IPS-15b (cell line): ENCODE measurements around the gene FSTL4.

Experiments
- H3K27me3 ChIP-seq: one replicate; pipeline ENCODE4 v1.6.1; 2013; ENCODE audit warnings: low read length; ENCODE audit not compliant: control insufficient read depth, insufficient read depth
- H3K36me3 ChIP-seq: one replicate; pipeline ENCODE4 v1.6.1; 2013; ENCODE audit warnings: low read length; ENCODE audit not compliant: control insufficient read depth, insufficient read depth
- H3K4me1 ChIP-seq: one replicate; pipeline ENCODE4 v1.6.1; 2013; ENCODE audit warnings: mild to moderate bottlenecking, low read length; ENCODE audit not compliant: control insufficient read depth, insufficient read depth
- H3K4me3 ChIP-seq: one replicate; pipeline ENCODE4 v1.5.1; 2013; ENCODE audit warnings: low read depth, low read length
- H3K9ac ChIP-seq: one replicate; pipeline ENCODE4 v1.6.1; 2013; ENCODE audit warnings: low read depth, mild to moderate bottlenecking, low read length
- H3K9me3 ChIP-seq: one replicate; pipeline ENCODE4 v1.6.1; 2013; ENCODE audit warnings: mild to moderate bottlenecking, low read length; ENCODE audit not compliant: control insufficient read depth, insufficient read depth

FSTL4 gene

DNA sequence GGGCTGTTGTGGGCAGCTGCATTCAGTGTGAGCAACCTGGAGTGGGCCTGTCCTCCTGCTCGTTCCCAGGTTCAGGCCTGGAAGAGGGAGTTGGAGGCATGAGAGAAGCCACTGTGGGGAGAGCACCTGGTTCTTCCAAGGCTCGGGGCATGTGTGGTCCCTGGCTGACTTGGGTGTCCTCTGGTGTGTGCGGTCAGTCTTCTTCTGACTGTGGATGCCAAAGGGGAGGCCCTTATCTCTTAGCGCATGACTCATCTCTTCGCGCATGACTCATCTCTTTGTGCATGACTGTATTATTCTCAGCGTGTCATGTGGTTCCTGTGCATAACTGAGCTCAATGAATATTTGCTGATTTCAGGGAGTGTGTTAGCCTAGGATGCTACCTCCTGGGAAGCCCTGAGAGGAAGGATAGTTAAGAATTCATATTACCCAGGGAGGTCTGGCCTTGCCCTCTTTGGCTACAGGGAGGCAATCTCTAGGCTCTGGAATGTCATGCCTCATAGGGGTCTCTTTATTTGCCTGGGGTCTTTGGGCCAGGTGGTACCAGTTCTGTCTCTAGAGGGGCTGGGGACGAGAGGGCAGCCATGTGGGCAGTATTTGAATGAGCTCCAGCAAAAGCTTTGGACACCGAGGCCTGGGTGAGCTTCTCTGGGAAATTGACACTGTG, 371.8 kb downstream of the FSTL4 start:
- Histone ChIP-seq H3K4me3 (no peak overlapping the region), H3K4me1 (no peaks in the 10 kb centered on the region), H3K9me3 (no peaks in the 10 kb centered on the region), H3K36me3 (no peaks in the 10 kb centered on the region), H3K9ac (no peak overlapping the region), H3K27me3 (no peaks in the 10 kb centered on the region)

DNA sequence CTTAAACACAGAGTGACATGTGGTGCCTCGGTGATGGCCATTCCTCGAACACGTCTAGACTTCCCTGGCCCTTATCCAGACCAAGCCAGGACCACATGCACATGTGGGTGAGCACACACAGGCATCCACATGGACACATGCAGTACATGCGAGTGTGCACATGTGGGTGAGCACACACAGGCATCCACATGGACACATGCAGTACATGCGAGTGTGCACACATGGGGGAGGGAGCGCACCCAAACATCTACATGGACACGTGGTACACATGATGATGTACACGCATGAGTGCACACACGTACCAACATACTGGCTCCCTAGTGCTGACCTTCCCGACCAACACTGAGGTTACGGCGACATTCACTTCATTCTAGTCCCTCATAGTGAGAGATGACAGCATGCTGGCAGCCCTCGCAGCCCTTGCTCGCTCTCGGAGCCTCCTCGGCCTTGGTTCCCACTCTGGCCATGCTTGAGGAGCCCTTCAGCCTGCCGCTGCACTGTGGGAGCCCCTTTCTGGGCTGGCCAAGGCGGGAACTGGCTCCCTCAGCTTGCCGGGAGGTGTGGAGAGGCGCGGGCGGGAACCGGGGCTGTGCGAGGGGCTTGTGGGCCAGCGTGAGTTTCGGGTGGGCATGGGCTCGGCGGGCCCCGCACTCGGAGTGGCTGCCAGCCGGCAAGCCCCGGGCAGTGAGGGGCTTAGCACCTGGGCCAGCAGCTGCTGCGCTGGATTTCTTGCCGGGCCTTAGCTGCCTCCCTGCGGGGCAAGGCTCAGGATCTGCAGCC, 373.7 kb downstream of the FSTL4 start:
- Histone ChIP-seq H3K9ac (no peak overlapping the region), H3K27me3 (no peaks in the 10 kb centered on the region), H3K9me3 (no peaks in the 10 kb centered on the region), H3K4me3 (no peak overlapping the region), H3K36me3 (no peaks in the 10 kb centered on the region), H3K4me1 (no peaks in the 10 kb centered on the region)

DNA sequence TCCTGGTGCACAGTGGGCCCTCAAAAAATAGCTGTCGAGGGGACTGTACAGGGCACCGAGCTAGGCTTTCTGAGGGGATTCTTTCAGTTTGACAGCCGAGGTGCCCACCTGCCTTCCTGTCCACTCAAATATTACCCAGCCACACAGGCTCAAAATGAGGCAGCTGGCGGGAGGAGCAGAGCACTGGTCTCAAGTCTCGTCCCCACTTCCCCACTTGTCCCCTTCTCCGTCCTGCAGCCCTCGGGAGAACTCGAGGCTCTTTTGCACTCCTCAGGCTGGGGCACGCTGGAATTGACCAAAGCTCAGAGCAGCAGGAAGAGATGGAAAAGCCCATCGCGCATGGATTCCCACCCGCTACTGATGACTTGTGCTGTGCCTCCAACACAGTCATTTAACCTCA, 375.4 kb downstream of the FSTL4 start:
- no peak overlapping the region for H3K4me3 ChIP-seq
- H3K27me3 ChIP-seq = no peaks in the 10 kb centered on the region
- H3K36me3 ChIP-seq = no peaks in the 10 kb centered on the region
- H3K9ac ChIP-seq = no peak overlapping the region
- H3K4me1 ChIP-seq = no peaks in the 10 kb centered on the region
- no peaks in the 10 kb centered on the region for H3K9me3 ChIP-seq

- H3K9me3 ChIP-seq = no peaks in the 10 kb centered on the region
- H3K4me1 ChIP-seq = no peaks in the 10 kb centered on the region
- no peaks in the 10 kb centered on the region for H3K27me3 ChIP-seq
- no peak overlapping the region for H3K9ac ChIP-seq
- H3K4me3 ChIP-seq = no peak overlapping the region
- no peaks in the 10 kb centered on the region for H3K36me3 ChIP-seq
Observed at GRCh38 chr5:133236541-133236951, 375.8 kb downstream of the FSTL4 start.

DNA sequence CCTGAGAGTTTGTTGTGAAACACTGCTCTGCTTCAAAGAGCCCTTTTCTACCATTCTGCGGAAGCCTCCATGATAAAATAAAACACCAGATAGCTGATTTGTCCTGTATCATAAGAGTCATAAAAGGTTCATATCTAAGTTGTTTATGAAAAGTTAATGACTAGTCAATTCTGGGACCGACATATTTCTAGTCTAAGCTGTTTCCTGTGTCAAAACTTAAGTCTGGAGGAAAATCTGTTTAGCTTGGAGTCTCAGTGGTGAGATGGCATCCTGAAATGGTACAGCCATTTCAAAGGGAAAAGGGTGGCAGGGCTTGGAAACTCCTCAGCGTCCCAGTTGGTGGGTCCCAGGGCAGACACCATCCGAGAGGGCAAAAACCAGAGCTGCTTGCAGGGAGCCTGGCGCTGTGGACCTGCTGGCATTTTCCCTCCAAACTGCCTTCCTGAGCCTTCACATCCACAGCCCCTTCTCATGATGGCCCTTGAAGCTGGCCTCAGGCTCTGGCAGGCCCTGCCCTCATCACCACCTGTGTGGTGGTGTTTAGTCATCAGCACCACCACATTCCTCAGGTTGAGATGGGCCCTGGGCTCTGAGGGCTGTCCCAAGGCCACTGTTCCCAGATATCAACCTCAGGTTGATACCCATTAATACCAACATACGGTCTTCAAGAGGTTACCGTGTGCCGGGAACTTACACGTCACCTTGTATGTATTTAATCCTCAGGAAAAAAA, 376.5 kb downstream of the FSTL4 start:
- H3K4me1 ChIP-seq = no peaks in the 10 kb centered on the region
- H3K4me3 ChIP-seq = no peak overlapping the region
- H3K9me3 ChIP-seq = no peaks in the 10 kb centered on the region
- no peaks in the 10 kb centered on the region for H3K27me3 ChIP-seq
- no peak overlapping the region for H3K9ac ChIP-seq
- no peaks in the 10 kb centered on the region for H3K36me3 ChIP-seq

- Histone ChIP-seq H3K9me3 (no peaks in the 10 kb centered on the region), H3K27me3 (no peaks in the 10 kb centered on the region), H3K36me3 (no peaks in the 10 kb centered on the region), H3K4me3 (no peak overlapping the region), H3K9ac (no peak overlapping the region), H3K4me1 (no peaks in the 10 kb centered on the region)
Observed at GRCh38 chr5:133234911-133235310, 377.4 kb downstream of the FSTL4 start.

GRCh38 chr5:133234273-133234672, 378.1 kb downstream of the FSTL4 start:
- Histone ChIP-seq H3K27me3 (no peaks in the 10 kb centered on the region), H3K4me1 (no peaks in the 10 kb centered on the region), H3K9me3 (no peaks in the 10 kb centered on the region), H3K9ac (no peak overlapping the region), H3K4me3 (no peak overlapping the region), H3K36me3 (no peaks in the 10 kb centered on the region)

DNA sequence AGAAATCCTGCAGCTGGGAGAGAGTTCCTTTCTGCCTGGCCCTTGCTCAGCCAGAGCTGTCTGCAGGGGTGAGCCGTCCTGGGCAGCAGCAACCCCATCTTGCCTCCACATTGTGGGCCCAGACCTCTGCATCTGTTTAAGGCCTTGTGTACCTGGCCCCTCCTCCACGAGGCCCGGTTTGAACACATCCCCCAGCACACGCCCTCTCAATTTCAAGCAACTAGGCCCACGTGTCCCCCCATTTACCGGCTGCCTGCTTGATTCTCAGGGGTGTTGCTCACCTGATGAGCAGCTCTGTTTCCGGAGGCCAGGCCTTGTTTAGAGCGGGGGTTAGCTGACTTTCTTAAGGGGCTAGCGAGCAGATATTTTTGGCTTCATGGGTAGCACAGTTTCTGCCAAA, 378.7 kb downstream of the FSTL4 start:
- Histone ChIP-seq H3K9ac (no peak overlapping the region), H3K4me3 (no peak overlapping the region), H3K4me1 (no peaks in the 10 kb centered on the region), H3K9me3 (no peaks in the 10 kb centered on the region), H3K27me3 (no peaks in the 10 kb centered on the region), H3K36me3 (no peaks in the 10 kb centered on the region)

GRCh38 chr5:133232911-133233310, 379.4 kb downstream of the FSTL4 start:
- H3K4me1 ChIP-seq = no peaks in the 10 kb centered on the region
- no peaks in the 10 kb centered on the region for H3K9me3 ChIP-seq
- no peaks in the 10 kb centered on the region for H3K27me3 ChIP-seq
- no peaks in the 10 kb centered on the region for H3K36me3 ChIP-seq
- H3K4me3 ChIP-seq = no peak overlapping the region
- H3K9ac ChIP-seq = no peak overlapping the region

DNA sequence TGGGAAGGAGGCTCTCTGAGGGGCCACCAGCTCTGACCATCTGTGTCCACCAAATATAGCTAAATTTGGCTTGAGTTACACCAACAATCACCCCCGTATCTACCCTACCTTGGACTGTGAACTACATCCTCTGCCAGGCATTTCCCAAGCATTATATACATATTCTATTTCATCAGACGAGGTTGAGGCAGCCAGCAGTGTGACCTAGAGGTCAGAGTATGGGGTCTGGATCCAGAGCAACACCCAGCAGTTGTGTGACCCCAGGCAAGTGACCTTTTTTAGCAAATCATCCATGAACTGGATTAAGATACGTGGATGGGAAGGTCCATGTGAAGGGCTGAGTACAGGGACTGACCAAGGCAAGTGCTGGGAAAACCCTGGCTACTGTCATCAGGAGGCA, 379.9 kb downstream of the FSTL4 start:
- no peaks in the 10 kb centered on the region for H3K27me3 ChIP-seq
- H3K4me1 ChIP-seq = no peaks in the 10 kb centered on the region
- H3K4me3 ChIP-seq = no peak overlapping the region

GRCh38 chr5:133232011-133232410, 380.3 kb downstream of the FSTL4 start:
- Histone ChIP-seq H3K36me3 (no peaks in the 10 kb centered on the region), H3K4me1 (no peaks in the 10 kb centered on the region), H3K27me3 (no peaks in the 10 kb centered on the region), H3K9ac (no peak overlapping the region), H3K9me3 (no peaks in the 10 kb centered on the region), H3K4me3 (no peak overlapping the region)

More for the DNA sequence above, 379.9 kb downstream of the FSTL4 start:
- no peak overlapping the region for H3K9ac ChIP-seq
- no peaks in the 10 kb centered on the region for H3K9me3 ChIP-seq
- no peaks in the 10 kb centered on the region for H3K36me3 ChIP-seq
